HCT116 (cell line): Measurements from ENCODE around the gene PRICKLE1. TPM values are rescaled to one million over a fixed set of nuclear protein-coding genes. Genes with fewer than 3 reads are reported as not detected.

Experiments
- ATAC-seq: fragments of 200-7000 bp; cut with Tn5 transposase; 2 replicates; pipeline ENCODE4 v1.9.1; 2020; ENCODE audit warnings: mild to moderate bottlenecking, moderate library complexity
- BruUV-seq: library from RNA; stranded (reverse); fragments of 400-500 nt; replicated peaks from 2 replicates; lab custom pipeline; 2021; lab: Mats Ljungman, UMichigan
- CTCF ChIA-PET: fragments of 300-600 bp; sonication (Branson Sonifier 250); formaldehyde crosslinking; loops from one replicate; lab custom pipeline; 2021; ENCODE audit warnings: antibody characterized with exemption; lab: Charles Lee
- POLR2A ChIA-PET: fragments of 300-600, 350-600 bp; sonication (Branson Sonifier 250); formaldehyde crosslinking; loops from one replicate; lab custom pipeline; 2021; ENCODE audit warnings: antibody characterized with exemption; lab: Charles Lee
- RAD21 ChIA-PET, 2 experiments: fragments of 300-600 bp; sonication (Branson Sonifier 250); formaldehyde crosslinking; loops; one replicate each; lab custom pipeline; 2023; ENCODE audit warnings: low total read pairs in 2 of 2; ENCODE audit not compliant: uncharacterized antibody in 2 of 2, unreplicated experiment in 2 of 2, low non-redundant PET in 1 of 2; lab: Charles Lee
- DNase-seq: peaks from one replicate; pipeline ENCODE4 v3.0.0-alpha.2; 2010; ENCODE audit warnings: low read depth, low spot score
- H2AFZ ChIP-seq: fragments of 200-600 bp; shearing (Covaris generic), sonication (generic); 2 replicates; pipeline ENCODE4 v1.6.1; 2017; ENCODE audit warnings: low read depth, mixed run types, mixed read lengths, antibody characterized with exemption, low read length; ENCODE audit not compliant: poor library complexity, severe bottlenecking
- H3K27ac ChIP-seq: 2 replicates; pipeline ENCODE4 v1.5.1; 2012; ENCODE audit warnings: low read depth, low read length
- H3K27me3 ChIP-seq: fragments of 200-600 bp; sonication (generic); 2 replicates; pipeline ENCODE4 v1.6.1; 2016; ENCODE audit warnings: mixed run types, low read length, mixed read lengths; ENCODE audit not compliant: insufficient read depth
- H3K36me3 ChIP-seq, 2 experiments: fragments of 200-500 bp in 1 of 2; fragments of 200-600 bp in 1 of 2; sonication (Bioruptor generic) in 1 of 2; sonication (generic) in 1 of 2; 2 replicates each; pipeline versions ENCODE4 v1.5.1 to v1.6.1; 2014 to 2016; ENCODE audit warnings: low read length in 2 of 2, inconsistent platforms in 1 of 2, mixed read lengths in 1 of 2, mixed run types in 1 of 2; ENCODE audit not compliant: insufficient read depth in 2 of 2, control insufficient read depth in 1 of 2
- H3K4me1 ChIP-seq, 2 experiments: fragments of 200-600 bp in 1 of 2; sonication (generic) in 1 of 2; 2 replicates each; pipeline versions ENCODE4 v1.5.1 to v1.6.1; 2012 to 2017; ENCODE audit warnings: low read length in 2 of 2, inconsistent platforms in 1 of 2, mild to moderate bottlenecking in 1 of 2, mixed read lengths in 1 of 2, mixed run types in 1 of 2, moderate library complexity in 1 of 2; ENCODE audit not compliant: insufficient read depth in 2 of 2, control insufficient read depth in 1 of 2
- H3K4me2 ChIP-seq: fragments of 200-600 bp; sonication (generic); 2 replicates; pipeline ENCODE4 v1.6.1; 2017; ENCODE audit warnings: mixed run types, low read length, mixed read lengths
- H3K4me3 ChIP-seq, 2 experiments: fragments of 200-600 bp in 1 of 2; sonication (generic) in 1 of 2; replicated peaks in 1 of 2; 2 replicates each; pipeline ENCODE4 v1.5.1; 2011 to 2016; ENCODE audit warnings: low read length in 2 of 2, control low read depth in 1 of 2, low read depth in 1 of 2, mild to moderate bottlenecking in 1 of 2, mixed read lengths in 1 of 2, mixed run types in 1 of 2
- H3K79me2 ChIP-seq: fragments of 200-600 bp; sonication (generic); 2 replicates; pipeline ENCODE4 v1.6.1; 2017; ENCODE audit warnings: mild to moderate bottlenecking, mixed run types, low read length, moderate library complexity, mixed read lengths; ENCODE audit not compliant: insufficient read depth
- H3K9ac ChIP-seq: fragments of 200-600 bp; sonication (generic); 2 replicates; pipeline ENCODE4 v1.6.1; 2016; ENCODE audit warnings: low read length, mixed read lengths
- H3K9me2 ChIP-seq: fragments of 200-600 bp; sonication (generic), shearing (Covaris generic); 2 replicates; pipeline ENCODE4 v1.6.1; 2017; ENCODE audit warnings: mixed run types, mild to moderate bottlenecking, moderate library complexity; ENCODE audit not compliant: insufficient read depth
- H3K9me3 ChIP-seq, 2 experiments: fragments of 200-500 bp in 1 of 2; fragments of 200-600 bp in 1 of 2; sonication (Bioruptor generic) in 1 of 2; sonication (generic) in 1 of 2; 2 replicates each; pipeline ENCODE4 v1.6.1; 2014 to 2017; ENCODE audit warnings: low read length in 2 of 2, mixed read lengths in 2 of 2, inconsistent platforms in 1 of 2, low read depth in 1 of 2, mild to moderate bottlenecking in 1 of 2, mixed run types in 1 of 2, moderate library complexity in 1 of 2; ENCODE audit not compliant: control insufficient read depth in 1 of 2, insufficient read depth in 1 of 2
- H4K20me1 ChIP-seq: fragments of 200-600 bp; sonication (generic), shearing (Covaris generic); 2 replicates; pipeline ENCODE4 v1.6.1; 2017; ENCODE audit warnings: mixed run types, mild to moderate bottlenecking, moderate library complexity; ENCODE audit not compliant: insufficient read depth
- CEBPB ChIP-seq: IDR thresholded peaks from 2 replicates; pipeline ENCODE4 v1.6.1; 2012; ENCODE audit warnings: low read depth
- ELF1 ChIP-seq: IDR thresholded peaks from 2 replicates; pipeline ENCODE4 v1.6.1; 2012; ENCODE audit warnings: low read depth, borderline replicate concordance
- FOSL1 ChIP-seq: IDR thresholded peaks from 2 replicates; pipeline ENCODE4 v1.6.1; 2012; ENCODE audit warnings: low read depth
- JUND ChIP-seq: IDR thresholded peaks from 2 replicates; pipeline ENCODE4 v1.6.1; 2012
- MAX ChIP-seq: IDR thresholded peaks from 2 replicates; pipeline ENCODE4 v1.6.1; 2012
- POLR2A ChIP-seq: IDR thresholded peaks from 2 replicates; pipeline ENCODE4 v1.7.0; 2011; ENCODE audit warnings: borderline replicate concordance; ENCODE audit not compliant: insufficient read depth, insufficient read length; ENCODE audit errors: extremely low read depth
- SP1 ChIP-seq: IDR thresholded peaks from 2 replicates; pipeline ENCODE4 v1.6.1; 2012; ENCODE audit warnings: low read depth
- ZBTB33 ChIP-seq: IDR thresholded peaks from 2 replicates; pipeline ENCODE4 v1.6.1; 2011; ENCODE audit warnings: mild to moderate bottlenecking, low read length, moderate library complexity; ENCODE audit not compliant: insufficient replicate concordance; ENCODE audit errors: extremely low read depth
- ZFX ChIP-seq: fragments of 450-650 bp; IDR thresholded peaks from 2 replicates; pipeline ENCODE4 v1.6.1; 2017
- intact Hi-C: fragments of 100-400 bp; cut with micrococcal nuclease; formaldehyde crosslinking; loops from 2 replicates; pipeline ENCODE4 v1.10.0; 2022
- total RNA-seq: library from RNA; stranded (reverse); gene quantifications from one replicate; pipeline ENCODE4 v1.2.1, GENCODE V29; 2021; ENCODE audit not compliant: unreplicated experiment

Gene PRICKLE1
- total RNA-seq, 1 experiment from 2014 or later = 1.3 TPM

DNA sequence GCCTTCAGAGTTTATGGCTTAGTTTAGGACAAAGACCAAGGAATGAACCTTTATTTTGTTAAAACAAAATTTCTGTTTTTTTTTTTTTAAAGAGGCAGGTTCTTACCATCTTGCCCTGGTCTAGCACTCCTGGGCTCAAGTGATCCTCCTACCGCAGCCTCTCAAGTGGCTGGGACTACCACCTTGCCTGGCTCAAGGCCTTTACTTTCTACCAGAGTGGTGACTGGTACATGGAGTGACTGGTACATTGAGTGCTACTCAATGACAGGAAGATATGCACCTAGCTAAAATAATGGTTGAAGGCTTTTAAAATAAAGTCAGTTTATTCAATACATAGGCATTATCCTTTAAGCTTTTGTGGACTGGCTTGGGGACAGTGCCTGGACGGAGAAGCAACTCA, 32.6 kb downstream of the PRICKLE1 start:
- ChIA-PET CTCF (no interaction called here), POLR2A (no interaction called here)
- DNase-seq = no peak

More for the DNA sequence above, 32.6 kb downstream of the PRICKLE1 start:
- Histone ChIP-seq H3K36me3 (no peaks in the 10 kb centered on the region), H3K27me3 (no peaks in the 10 kb centered on the region)
- RAD21 ChIA-PET = no interaction called here
- TF ChIP-seq ZBTB33 (no peak), JUND (no peak), POLR2A (no peak), FOSL1 (no peak), MAX (no peak), SP1 (no peak), ELF1 (no peak), CEBPB (no peak), ZFX (no peak)
- TF ChIP-seq, all 23 proteins: peak for 0
- no peaks in the 10 kb centered on the region for H3K9me3 ChIP-seq
- no peaks in the 10 kb centered on the region for H4K20me1 ChIP-seq
- no peak overlapping the region for H2AFZ ChIP-seq
- intact Hi-C loops = no loop called here
- no TSS peak for BruUV-seq
- no peak overlapping the region for H3K27ac ChIP-seq
- no peaks in the 10 kb centered on the region for H3K9me2 ChIP-seq
- no peak overlapping the region for H3K4me3 ChIP-seq
- H3K79me2 ChIP-seq = no peaks in the 10 kb centered on the region
- no peak overlapping the region for H3K9ac ChIP-seq
- ATAC-seq = no peak
- H3K4me1 ChIP-seq = no peaks in the 10 kb centered on the region
- no peak overlapping the region for H3K4me2 ChIP-seq
